ENCODE measurements around the gene OR52E6.

GRCh38 chr11:5865826-5866225, 24.1 kb upstream of the OR52E6 start:
- TF ChIP-seq CTCF (IDR thresholded peaks at IDR 0.05) (no peak), POLR2A (IDR thresholded peaks at IDR 0.05) (no peak)
